Ishikawa (cell line): ENCODE data around the gene PSMB11.

Source experiments
- CEBPB ChIP-seq: IDR thresholded peaks from 2 replicates; pipeline ENCODE4 v1.6.1; 2012
- CREB1 ChIP-seq: IDR thresholded peaks from 2 replicates; pipeline ENCODE4 v1.6.1; 2012; ENCODE audit warnings: low read depth
- EGR1 ChIP-seq: IDR thresholded peaks from 2 replicates; pipeline ENCODE4 v1.6.1; 2012
- EP300 ChIP-seq: IDR thresholded peaks from 2 replicates; pipeline ENCODE4 v1.6.1; 2012; ENCODE audit warnings: borderline replicate concordance
- FOXM1 ChIP-seq: IDR thresholded peaks from 2 replicates; pipeline ENCODE4 v1.6.1; 2012; ENCODE audit warnings: low read depth, borderline replicate concordance
- MAX ChIP-seq: IDR thresholded peaks from 2 replicates; pipeline ENCODE4 v1.6.1; 2012
- NFIC ChIP-seq: IDR thresholded peaks from 2 replicates; pipeline ENCODE4 v1.6.1; 2012
- RAD21 ChIP-seq: IDR thresholded peaks from 2 replicates; pipeline ENCODE4 v1.6.1; 2012; ENCODE audit warnings: low read depth
- REST ChIP-seq: IDR thresholded peaks from 2 replicates; pipeline ENCODE4 v1.6.1; 2012; ENCODE audit warnings: low read depth, mild to moderate bottlenecking
- TAF1 ChIP-seq: IDR thresholded peaks from 2 replicates; pipeline ENCODE4 v1.6.1; 2012; ENCODE audit warnings: low read depth, mild to moderate bottlenecking
- TCF12 ChIP-seq: IDR thresholded peaks from 2 replicates; pipeline ENCODE4 v1.6.1; 2012; ENCODE audit warnings: low read depth
- TEAD4 ChIP-seq: IDR thresholded peaks from 2 replicates; pipeline ENCODE4 v1.6.1; 2012
- YY1 ChIP-seq: IDR thresholded peaks from 2 replicates; pipeline ENCODE4 v1.6.1; 2012; ENCODE audit warnings: low read depth
- ZBTB7A ChIP-seq: IDR thresholded peaks from 2 replicates; pipeline ENCODE4 v1.6.1; 2012; ENCODE audit warnings: low read depth
- TF ChIP-seq, protein P1 (sequence below): IDR thresholded peaks from 2 replicates; pipeline ENCODE4 v1.6.1; 2012

PSMB11 gene

DNA sequence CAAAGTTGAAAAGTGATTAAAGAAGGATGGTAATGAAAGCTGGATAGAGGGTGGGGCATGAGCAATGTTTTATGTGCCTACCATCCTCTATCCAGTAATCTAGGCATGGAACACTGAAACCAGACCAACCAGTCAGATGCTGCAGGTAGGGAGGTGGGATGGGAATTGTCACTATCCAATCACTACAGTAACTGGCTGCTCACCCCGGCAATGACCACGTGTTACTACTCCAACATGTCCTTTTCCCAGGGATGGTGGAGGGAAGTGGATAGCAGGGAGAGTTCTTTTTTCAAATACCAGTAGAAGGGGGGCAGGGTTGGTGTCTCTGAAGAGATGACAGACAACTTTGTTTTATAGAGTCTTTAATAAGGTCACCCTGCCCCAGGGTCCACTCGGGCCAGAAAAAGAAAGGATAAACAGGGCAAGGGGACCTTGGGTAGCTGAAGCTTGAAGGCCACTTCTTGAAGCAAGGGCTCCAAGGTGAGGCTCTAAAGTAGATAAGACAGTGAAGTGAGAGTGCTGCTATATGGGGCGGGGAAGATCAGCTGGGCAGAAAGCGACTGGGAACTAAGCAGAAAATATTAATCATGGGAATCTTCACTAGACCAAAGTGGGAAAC lies 30.0 kb downstream of the PSMB11 start:
- TF ChIP-seq, protein P1, sequence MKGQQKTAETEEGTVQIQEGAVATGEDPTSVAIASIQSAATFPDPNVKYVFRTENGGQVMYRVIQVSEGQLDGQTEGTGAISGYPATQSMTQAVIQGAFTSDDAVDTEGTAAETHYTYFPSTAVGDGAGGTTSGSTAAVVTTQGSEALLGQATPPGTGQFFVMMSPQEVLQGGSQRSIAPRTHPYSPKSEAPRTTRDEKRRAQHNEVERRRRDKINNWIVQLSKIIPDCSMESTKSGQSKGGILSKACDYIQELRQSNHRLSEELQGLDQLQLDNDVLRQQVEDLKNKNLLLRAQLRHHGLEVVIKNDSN = peak; percentile 67
- no peak for TF ChIP-seq TAF1
- TF ChIP-seq MAX = 0 out of 2 replicates have a peak, but pooled peaks have one; percentile 43

DNA sequence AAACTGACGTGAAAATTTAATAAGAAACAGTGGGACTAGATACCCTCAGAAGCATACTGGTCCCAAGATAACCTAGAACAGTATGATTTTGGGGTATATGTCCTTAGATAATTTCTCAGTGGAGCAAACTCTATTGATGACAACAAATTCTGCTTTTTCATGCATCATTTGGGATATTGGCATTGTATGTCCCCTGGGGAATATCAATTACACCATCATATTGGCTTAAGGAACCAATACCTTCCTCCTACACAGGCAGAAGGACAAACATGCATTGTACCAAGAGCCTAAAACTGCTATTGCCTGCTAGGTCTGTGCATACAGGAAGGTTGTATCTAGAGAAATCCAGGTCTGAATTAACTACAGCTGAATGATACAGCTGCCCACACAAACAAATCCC lies 32.9 kb downstream of the PSMB11 start:
- TF ChIP-seq RAD21 = no peak
- TF ChIP-seq ZBTB7A = no peak
- TF ChIP-seq, protein P1 = no peak
- no peak for TF ChIP-seq TAF1
- TF ChIP-seq YY1 = no peak
- no peak for TF ChIP-seq FOXM1
- no peak for TF ChIP-seq NFIC
- TF ChIP-seq CREB1 = no peak
- TF ChIP-seq TCF12 = no peak
- no peak for TF ChIP-seq EGR1
- no peak for TF ChIP-seq TEAD4
- no peak for TF ChIP-seq EP300
- no peak for TF ChIP-seq CEBPB
- no peak for TF ChIP-seq MAX
- no peak for TF ChIP-seq REST

DNA sequence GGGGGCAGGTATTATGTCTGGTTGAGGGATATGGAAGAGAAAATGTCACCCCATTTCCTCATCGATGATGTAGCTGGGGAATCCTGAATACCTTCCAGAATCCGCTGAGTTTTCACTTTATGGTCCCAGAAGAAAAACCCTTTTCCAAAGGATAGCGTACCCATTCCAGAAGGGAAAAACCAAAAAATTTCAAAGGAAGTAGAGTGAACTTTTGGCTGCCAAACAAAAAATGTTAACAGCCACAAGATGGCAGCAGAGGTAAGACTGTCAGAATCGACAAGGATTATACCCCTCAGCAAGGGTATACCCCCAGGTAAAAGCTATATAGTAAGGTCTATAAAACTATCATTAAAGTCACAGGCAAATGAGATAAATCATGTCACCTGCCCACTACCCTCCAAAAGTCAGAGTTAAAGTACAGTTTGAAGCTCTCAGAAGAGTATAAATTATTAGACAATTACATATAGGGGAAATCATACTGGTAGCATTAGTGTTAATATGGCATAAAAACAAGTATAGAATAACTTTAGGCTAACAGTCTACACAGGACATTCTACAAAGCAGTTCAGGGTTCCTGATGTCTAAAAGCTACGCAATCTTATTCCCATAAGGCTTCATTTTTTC lies 34.9 kb downstream of the PSMB11 start:
- TF ChIP-seq RAD21 = peak; percentile 35
- TF ChIP-seq, protein P1 = no peak

GRCh38 chr14:23077962-23078361 lies 36.0 kb downstream of the PSMB11 start:
- no peak for TF ChIP-seq MAX
- no peak for TF ChIP-seq REST
- TF ChIP-seq, protein P1 = no peak
- no peak for TF ChIP-seq ZBTB7A
- TF ChIP-seq FOXM1 = no peak
- no peak for TF ChIP-seq TAF1
- no peak for TF ChIP-seq EP300
- no peak for TF ChIP-seq TEAD4
- TF ChIP-seq EGR1 = no peak
- TF ChIP-seq CEBPB = no peak
- no peak for TF ChIP-seq CREB1
- no peak for TF ChIP-seq NFIC
- no peak for TF ChIP-seq TCF12
- no peak for TF ChIP-seq RAD21

GRCh38 chr14:23078692-23079116 lies 36.7 kb downstream of the PSMB11 start:
- TF ChIP-seq TEAD4 = no peak
- TF ChIP-seq CEBPB = no peak
- TF ChIP-seq EP300 = no peak
- TF ChIP-seq REST = no peak
- no peak for TF ChIP-seq CREB1
- TF ChIP-seq, protein P1 = peak; percentile 66
